DOHH2 (cell line): ENCODE measurements around the gene VWA5B2.

ENCODE experiments used
- H3F3A ChIP-seq: fragments of 200-600 bp; sonication (generic), shearing (Covaris generic); 2 replicates; pipeline ENCODE4 v1.6.0; 2016; ENCODE audit warnings: antibody characterized with exemption, mild to moderate bottlenecking; ENCODE audit not compliant: control insufficient read depth, insufficient read depth
- H3K27ac ChIP-seq: fragments of 200-600 bp; sonication (generic); 2 replicates; pipeline ENCODE4 v1.5.1; 2014; ENCODE audit warnings: low read depth, mild to moderate bottlenecking, low read length, moderate library complexity
- H3K27me3 ChIP-seq: fragments of 200-600 bp; sonication (generic); 2 replicates; pipeline ENCODE4 v1.6.1; 2014; ENCODE audit warnings: mild to moderate bottlenecking, low read length, mixed read lengths; ENCODE audit not compliant: control insufficient read depth
- H3K36me3 ChIP-seq: fragments of 200-600 bp; sonication (generic); 2 replicates; pipeline ENCODE4 v1.6.1; 2014; ENCODE audit warnings: mild to moderate bottlenecking, low read length, moderate library complexity, mixed read lengths; ENCODE audit not compliant: control insufficient read depth
- H3K4me1 ChIP-seq: fragments of 200-600 bp; sonication (generic); 2 replicates; pipeline ENCODE4 v1.6.1; 2014; ENCODE audit warnings: mild to moderate bottlenecking, low read length, mixed read lengths; ENCODE audit not compliant: control insufficient read depth
- H3K4me2 ChIP-seq: fragments of 200-600 bp; sonication (generic); 2 replicates; pipeline ENCODE4 v1.6.0; 2014; ENCODE audit warnings: mild to moderate bottlenecking, low read length, moderate library complexity
- H3K4me3 ChIP-seq: fragments of 200-600 bp; sonication (generic); 2 replicates; pipeline ENCODE4 v1.5.1; 2014; ENCODE audit warnings: mild to moderate bottlenecking, low read length, mixed read lengths
- H3K79me2 ChIP-seq: fragments of 200-600 bp; sonication (generic); 2 replicates; pipeline ENCODE4 v1.6.1; 2014; ENCODE audit warnings: mild to moderate bottlenecking, low read length, mixed read lengths; ENCODE audit not compliant: control insufficient read depth
- H3K9me2 ChIP-seq: fragments of 200-600 bp; sonication (generic); replicated peaks from 2 replicates; pipeline ENCODE4 v1.6.1; 2014; ENCODE audit warnings: mild to moderate bottlenecking, low read length, mixed read lengths; ENCODE audit not compliant: control insufficient read depth
- H3K9me3 ChIP-seq: fragments of 200-600 bp; sonication (generic); 2 replicates; pipeline ENCODE4 v1.6.1; 2014; ENCODE audit warnings: antibody characterized with exemption, low read length, mixed read lengths; ENCODE audit not compliant: control insufficient read depth, insufficient read depth
- H4K20me1 ChIP-seq: fragments of 200-600 bp; sonication (generic); 2 replicates; pipeline ENCODE4 v1.6.0; 2014; ENCODE audit warnings: low read depth, mild to moderate bottlenecking, antibody characterized with exemption, low read length, moderate library complexity; ENCODE audit not compliant: control insufficient read depth, insufficient read depth
- EZH2phosphoT487 ChIP-seq: fragments of 200-600 bp; sonication (generic); IDR thresholded peaks from 2 replicates; pipeline ENCODE4 v1.6.1; 2017; ENCODE audit warnings: borderline replicate concordance, mild to moderate bottlenecking, antibody characterized with exemption, low read length, moderate library complexity, mixed read lengths
- TF ChIP-seq, protein P1 (sequence below): fragments of 200-600 bp; sonication (generic); IDR thresholded peaks from one replicate; pipeline ENCODE4 v1.5.1; 2014; ENCODE audit warnings: antibody characterized with exemption, mild to moderate bottlenecking, low read depth, low read length; ENCODE audit not compliant: poor library complexity, severe bottlenecking

VWA5B2 gene

DNA sequence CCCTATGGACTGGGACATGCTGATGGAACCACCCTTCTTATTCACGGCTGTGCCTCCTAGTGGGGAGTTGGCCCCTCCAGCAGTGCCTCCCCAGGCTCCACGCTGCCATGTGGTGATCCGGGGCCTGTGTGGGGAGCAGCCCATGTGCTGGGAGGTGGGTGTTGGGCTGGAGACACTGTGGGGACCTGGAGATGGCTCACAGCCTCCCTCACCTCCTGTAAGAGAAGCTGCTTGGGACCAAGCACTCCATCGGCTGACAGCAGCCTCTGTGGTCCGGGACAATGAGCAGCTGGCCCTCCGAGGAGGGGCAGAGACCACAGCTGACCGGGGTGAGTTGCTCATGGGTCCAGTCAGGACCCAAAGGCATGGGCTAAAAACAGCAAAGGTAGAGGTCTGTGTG is 10.3 kb downstream of the VWA5B2 start:
- Histone ChIP-seq H3K4me1 (peaks cover 7% of the 10 kb centered on the region), H3K4me2 (no peak overlapping the region), H3K9me3 (no peaks in the 10 kb centered on the region), H4K20me1 (no peaks in the 10 kb centered on the region), H3K27me3 (no peaks in the 10 kb centered on the region), H3K4me3 (no peak overlapping the region), H3K36me3 (peaks cover 28% of the 10 kb centered on the region), H3K79me2 (no peaks in the 10 kb centered on the region), H3K27ac (no peak overlapping the region), H3F3A (0 out of 2 replicates have a peak, but pooled peaks cover 2% of the 10 kb centered on the region), H3K9me2 (no peaks in the 10 kb centered on the region)
- TF ChIP-seq EZH2phosphoT487, result no peak
- TF ChIP-seq, protein P1, sequence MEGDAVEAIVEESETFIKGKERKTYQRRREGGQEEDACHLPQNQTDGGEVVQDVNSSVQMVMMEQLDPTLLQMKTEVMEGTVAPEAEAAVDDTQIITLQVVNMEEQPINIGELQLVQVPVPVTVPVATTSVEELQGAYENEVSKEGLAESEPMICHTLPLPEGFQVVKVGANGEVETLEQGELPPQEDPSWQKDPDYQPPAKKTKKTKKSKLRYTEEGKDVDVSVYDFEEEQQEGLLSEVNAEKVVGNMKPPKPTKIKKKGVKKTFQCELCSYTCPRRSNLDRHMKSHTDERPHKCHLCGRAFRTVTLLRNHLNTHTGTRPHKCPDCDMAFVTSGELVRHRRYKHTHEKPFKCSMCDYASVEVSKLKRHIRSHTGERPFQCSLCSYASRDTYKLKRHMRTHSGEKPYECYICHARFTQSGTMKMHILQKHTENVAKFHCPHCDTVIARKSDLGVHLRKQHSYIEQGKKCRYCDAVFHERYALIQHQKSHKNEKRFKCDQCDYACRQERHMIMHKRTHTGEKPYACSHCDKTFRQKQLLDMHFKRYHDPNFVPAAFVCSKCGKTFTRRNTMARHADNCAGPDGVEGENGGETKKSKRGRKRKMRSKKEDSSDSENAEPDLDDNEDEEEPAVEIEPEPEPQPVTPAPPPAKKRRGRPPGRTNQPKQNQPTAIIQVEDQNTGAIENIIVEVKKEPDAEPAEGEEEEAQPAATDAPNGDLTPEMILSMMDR, result no peak

DNA sequence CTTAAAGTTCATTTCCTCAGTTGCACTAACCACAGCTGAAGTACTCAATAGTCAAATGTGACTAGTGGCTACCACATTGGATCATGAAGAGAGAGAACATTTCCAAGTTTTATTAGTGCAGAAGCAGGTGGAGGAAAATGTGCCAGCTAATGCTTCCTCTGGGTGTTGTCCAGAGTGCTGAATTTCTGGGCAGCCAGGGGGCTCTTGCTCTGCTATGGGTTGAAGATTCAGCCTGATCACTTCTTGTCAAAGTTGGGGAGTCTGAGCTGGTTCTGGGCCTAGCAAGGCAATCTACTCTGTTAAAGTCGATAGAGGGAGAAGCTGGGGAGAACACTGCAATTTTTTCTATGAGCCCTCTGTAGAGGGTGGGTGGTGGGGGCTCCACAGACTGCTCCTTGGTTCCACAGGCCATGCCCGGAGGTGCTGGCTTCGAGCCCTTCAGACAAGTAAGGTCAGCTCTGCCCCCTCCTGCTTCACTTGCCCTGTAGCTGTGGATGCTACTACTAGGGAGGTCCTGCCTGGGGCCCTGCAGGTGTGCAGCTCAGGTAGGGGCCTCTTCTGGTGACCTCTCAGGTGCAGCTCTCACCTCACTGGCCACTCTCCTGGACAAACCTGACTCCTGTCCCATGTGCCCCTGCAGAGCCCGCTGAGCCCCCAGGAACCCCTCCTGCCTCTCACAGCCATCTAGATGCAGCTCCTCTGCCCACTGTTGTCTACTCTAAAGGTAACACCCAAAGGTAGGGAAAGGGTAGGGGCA is 11.2 kb downstream of the VWA5B2 start:
- no peaks in the 10 kb centered on the region; the same call in 1 of the 2 replicates for H3K79me2 ChIP-seq
- H3K4me1 ChIP-seq, result peaks cover 7% of the 10 kb centered on the region
- H3K9me3 ChIP-seq, result no peaks in the 10 kb centered on the region
- H3K4me2 ChIP-seq, result no peak overlapping the region
- no peaks in the 10 kb centered on the region for H4K20me1 ChIP-seq
- TF ChIP-seq EZH2phosphoT487, result no peak
- TF ChIP-seq, protein P1, result no peak
- H3F3A ChIP-seq, result 0 out of 2 replicates have a peak, but pooled peaks cover 2% of the 10 kb centered on the region
- no peak overlapping the region for H3K4me3 ChIP-seq
- peaks cover 37% of the 10 kb centered on the region for H3K36me3 ChIP-seq
- no peaks in the 10 kb centered on the region for H3K9me2 ChIP-seq
- H3K27me3 ChIP-seq, result no peaks in the 10 kb centered on the region
- no peak overlapping the region for H3K27ac ChIP-seq

DNA sequence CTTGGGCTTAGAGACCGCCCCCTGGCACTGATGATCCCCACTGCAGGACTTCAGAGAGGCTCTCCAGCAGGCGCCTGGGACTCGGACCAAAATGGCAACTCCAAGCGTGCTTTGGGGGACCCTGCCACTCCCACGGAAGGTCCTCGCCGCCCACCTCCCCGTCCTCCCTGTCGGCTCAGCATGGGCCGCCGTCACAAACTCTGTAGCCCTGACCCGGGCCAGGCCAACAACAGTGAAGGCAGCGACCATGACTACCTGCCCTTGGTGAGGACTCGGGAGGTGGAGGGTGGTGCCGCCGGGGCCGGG is 11.7 kb downstream of the VWA5B2 start:
- Histone ChIP-seq H3K27ac (no peak overlapping the region), H3K9me3 (no peaks in the 10 kb centered on the region), H3K36me3 (peaks cover 38% of the 10 kb centered on the region), H3K79me2 (peaks cover 3% of the 10 kb centered on the region), H4K20me1 (no peaks in the 10 kb centered on the region), H3F3A (0 out of 2 replicates have a peak, but pooled peaks cover 2% of the 10 kb centered on the region), H3K27me3 (no peaks in the 10 kb centered on the region), H3K9me2 (no peaks in the 10 kb centered on the region), H3K4me1 (peaks cover 7% of the 10 kb centered on the region), H3K4me3 (no peak overlapping the region), H3K4me2 (no peak overlapping the region)
- no peak for TF ChIP-seq EZH2phosphoT487
- TF ChIP-seq, protein P1, result no peak
